Epithelial cell of esophagus (primary cell): ENCODE data around the gene LTC4S.

ENCODE experiments used
- DNase-seq: peaks from one replicate; pipeline ENCODE4 v3.0.0; 2010; ENCODE audit warnings: low read depth
- H3K4me3 ChIP-seq: 2 replicates; pipeline ENCODE4 v1.5.1; 2011; ENCODE audit warnings: mild to moderate bottlenecking, low read length, control low read depth
- CTCF ChIP-seq: IDR thresholded peaks from 2 replicates; pipeline ENCODE4 v1.5.1; 2011; ENCODE audit warnings: low read depth, mild to moderate bottlenecking, low read length, control low read depth, inconsistent platforms; ENCODE audit not compliant: insufficient read depth; ENCODE audit errors: missing control alignments

The LTC4S gene

GRCh38 chr5:179840321-179840720 is 46.5 kb downstream of the LTC4S start:
- DNase-seq, result no peak
- TF ChIP-seq CTCF, result no peak
- no peak overlapping the region for H3K4me3 ChIP-seq

GRCh38 chr5:179840766-179841165 is 47.0 kb downstream of the LTC4S start:
- TF ChIP-seq CTCF, result no peak
- no peak overlapping the region for H3K4me3 ChIP-seq
- no peak for DNase-seq

GRCh38 chr5:179841621-179842020 is 47.8 kb downstream of the LTC4S start:
- TF ChIP-seq CTCF, result no peak
- no peak overlapping the region for H3K4me3 ChIP-seq
- DNase-seq, result no peak
